Tracheal epithelial cell (primary cell): ENCODE results near the gene MRPL54. TPM values are rescaled to one million over a fixed set of nuclear protein-coding genes. Genes with fewer than 3 reads are reported as not detected.

ENCODE experiments used
- total RNA-seq: library from RNA; depleted of rRNA; stranded (reverse); fragments of >200 nt; gene quantifications from 2 replicates; pipeline ENCODE4 v1.2.1, GENCODE V29; 2014

Gene MRPL54
- total RNA-seq = 47.7 and 64.8 TPM in 2 replicates

DNA sequence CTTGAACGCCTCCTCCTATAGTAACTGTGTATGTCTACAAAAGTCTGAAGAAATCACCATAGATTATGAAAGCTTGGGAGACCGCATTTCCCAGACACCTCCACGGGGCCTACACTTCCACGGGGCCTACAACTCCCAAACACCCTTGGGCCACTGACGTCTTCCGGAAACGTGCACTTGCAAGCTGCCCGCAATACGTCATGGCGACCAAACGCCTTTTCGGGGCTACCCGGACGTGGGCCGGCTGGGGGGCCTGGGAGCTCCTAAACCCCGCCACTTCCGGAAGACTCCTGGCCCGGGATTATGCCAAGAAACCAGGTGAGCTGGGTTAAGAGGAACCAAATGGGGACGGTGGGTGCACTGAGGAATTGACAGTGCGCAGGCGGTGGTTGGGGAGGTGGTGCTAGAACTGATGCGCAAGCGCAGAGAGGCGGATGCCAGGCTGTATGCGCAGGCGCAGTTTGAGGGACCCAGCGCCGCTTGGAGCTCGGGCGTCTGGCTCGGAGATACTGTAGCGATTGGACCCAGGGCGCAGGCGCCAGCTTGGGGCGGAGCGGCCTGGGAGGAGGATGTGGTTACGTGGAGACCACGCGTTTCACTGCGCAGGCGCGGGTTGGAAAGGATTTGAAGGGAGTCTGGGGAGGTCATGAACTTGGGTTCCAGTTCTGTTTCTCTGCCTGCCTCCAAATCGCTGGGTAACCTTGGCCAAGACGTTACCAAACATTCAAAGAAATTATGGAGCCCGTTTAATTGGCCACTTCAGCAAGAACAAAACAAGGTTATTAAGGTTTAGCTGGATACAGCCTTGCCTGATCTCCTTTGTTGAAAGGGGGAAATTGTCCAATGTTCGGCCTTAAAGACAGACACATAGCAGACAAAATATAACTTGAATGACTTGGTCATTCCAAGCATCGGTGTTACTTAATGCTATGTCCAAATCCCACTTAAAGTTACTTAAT lies at the start of gene MRPL54:
TSS of gene MRPL54 (plus strand) at position 182 of the 959 bp plus-strand sequence. CDS start at position 201, 19 bp downstream.

DNA sequence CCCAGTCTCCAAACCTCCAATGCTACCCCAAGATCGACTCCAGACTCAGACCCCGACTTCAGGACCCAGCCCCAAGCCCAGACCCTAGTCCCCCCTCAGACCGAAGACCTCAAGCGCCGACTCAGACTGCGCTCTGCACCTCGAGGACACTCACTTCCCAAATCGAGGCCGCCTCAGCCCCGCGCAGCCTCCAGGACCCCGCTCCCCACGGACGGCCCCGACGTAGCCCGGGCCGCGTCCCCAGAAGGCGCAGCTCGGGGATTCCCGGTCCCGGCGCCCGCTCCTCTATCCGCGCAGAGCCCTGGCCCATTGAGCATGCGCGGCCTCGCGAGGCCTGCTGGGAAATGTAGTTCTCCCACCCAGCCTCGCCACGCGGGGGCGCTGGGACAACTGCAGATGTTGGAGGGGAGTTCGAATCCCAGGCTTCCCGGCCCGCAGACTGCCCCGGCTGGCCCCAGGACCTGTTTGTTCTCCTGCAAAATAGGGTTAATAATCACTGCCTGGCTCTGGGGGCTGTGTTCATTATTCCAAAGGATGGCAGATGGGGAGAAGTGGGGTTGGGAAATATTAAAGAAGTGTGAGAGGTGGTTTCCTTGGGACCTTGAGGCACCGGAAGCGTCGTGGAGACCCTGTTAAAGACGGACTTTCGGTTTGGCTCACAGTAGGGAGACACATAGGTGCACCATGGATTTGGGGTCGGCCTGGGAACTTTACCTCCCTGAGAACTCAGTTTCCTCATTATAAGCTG lies 926 bp upstream of the MRPL54 start, which contains the start of gene APBA3:
TSS of gene APBA3 (minus strand) at position 311 of the 748 bp plus-strand sequence. CDS start 1,428 bp downstream, outside the sequence.

DNA sequence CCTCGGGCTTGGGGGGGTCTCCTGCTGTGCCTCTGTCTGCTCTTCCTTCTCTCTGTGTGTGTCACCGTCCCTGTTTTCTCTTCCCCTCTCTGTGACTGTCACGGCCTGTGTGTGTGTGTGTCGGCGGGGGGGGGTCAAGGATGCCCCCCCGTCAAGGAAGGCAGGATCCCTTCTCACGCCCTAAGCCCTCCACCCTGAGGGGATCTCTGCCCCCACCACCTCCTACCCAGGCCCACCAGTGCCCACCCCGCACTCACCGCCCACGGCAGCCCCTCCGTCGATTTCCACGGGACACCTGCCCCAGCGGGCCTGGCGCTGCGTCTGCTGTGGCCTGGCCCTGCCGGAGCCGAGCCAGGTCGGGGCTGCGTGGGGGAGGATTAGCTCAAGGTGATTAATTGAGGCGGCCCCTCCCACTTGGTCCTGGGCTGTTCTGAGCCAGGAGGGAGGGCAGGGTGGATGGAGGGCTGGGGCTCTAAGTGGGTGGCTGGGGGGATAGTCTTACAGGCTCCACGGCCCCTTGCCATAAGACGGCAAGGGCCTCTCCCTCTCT lies 9.5 kb downstream of the MRPL54 start, which contains the start of gene RAX2:
TSS of gene RAX2 (minus strand) at position 323 of the 550 bp plus-strand sequence. CDS start 486 bp downstream, outside the sequence.

DNA sequence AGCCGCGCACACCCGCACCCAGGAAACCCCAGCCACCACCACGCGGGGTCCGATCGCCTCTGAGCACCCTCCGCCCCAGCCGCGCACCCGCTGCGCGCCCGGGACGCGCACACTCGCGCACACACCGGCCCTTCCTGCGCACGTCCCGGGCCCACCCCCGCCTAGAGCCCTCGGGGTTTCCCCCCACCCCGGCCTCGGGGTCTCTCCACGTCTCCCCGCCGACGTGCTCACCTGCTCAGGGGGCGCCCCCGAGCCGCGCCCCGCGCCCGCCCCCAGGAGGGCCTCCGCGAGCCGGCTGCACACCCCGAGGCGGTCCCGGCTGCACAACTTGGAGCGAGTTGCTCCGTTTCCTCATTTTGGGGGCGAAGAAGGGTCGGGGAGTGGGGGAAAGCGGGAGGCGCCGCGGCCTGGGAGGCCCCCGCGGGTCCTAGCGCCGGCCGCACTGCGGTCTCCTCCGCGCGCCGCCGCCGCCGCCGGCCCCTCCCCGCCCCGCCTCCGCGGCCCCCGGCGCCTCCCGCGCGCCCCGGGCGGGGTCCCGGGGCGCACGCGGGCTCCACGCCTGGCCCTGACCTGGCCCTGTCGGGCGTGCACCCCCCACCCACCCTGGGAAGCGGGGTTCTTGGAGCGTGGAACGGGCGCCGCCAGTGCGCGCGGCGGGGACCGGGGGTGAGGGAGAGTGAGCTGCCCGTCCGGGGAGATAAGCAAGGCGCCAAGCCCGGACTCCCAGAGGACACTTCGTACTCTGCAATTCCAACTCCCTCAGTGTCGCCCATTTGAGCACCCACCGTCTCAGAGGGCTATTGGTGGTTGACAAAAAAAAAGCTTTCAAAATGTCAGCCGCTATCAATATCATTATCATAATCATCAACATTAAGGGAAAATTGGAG lies 23.7 kb downstream of the MRPL54 start, which contains the start of gene MATK:
TSS of gene MATK (minus strand) at position 444 of the 887 bp plus-strand sequence. CDS start 1,246 bp downstream, outside the sequence.

Other genes with a start within 250 kb of the MRPL54 start
- gene TEKTIP1, start 223.5 kb upstream of the MRPL54 start, total RNA-seq = not detected in 2 replicates
- 75.5 and 204 TPM in 2 replicates for gene MFSD12, start 205.1 kb upstream of the MRPL54 start, total RNA-seq
- 51.8 and 87.7 TPM in 2 replicates for gene HMG20B, start 189.7 kb upstream of the MRPL54 start, total RNA-seq
- not detected in 2 replicates for gene GIPC3, start 177.2 kb upstream of the MRPL54 start, total RNA-seq
- 0.24 TPM in 1 of 2 replicates, not detected in the other for gene TBXA2R, start 155.8 kb upstream of the MRPL54 start, total RNA-seq
- 29.0 and 29.6 TPM in 2 replicates for gene CACTIN, start 135.9 kb upstream of the MRPL54 start, total RNA-seq
- gene PIP5K1C, start 62.2 kb upstream of the MRPL54 start, total RNA-seq = 7.2 and 10.8 TPM in 2 replicates
- gene TJP3, start 54.3 kb upstream of the MRPL54 start, total RNA-seq = 2.3 and 5.1 TPM in 2 replicates
- 31.1 and 33.5 TPM in 2 replicates for gene APBA3, start 990 bp upstream of the MRPL54 start, total RNA-seq
- under 0.01 TPM in 1 of 2 replicates, not detected in the other for gene RAX2, start 9.5 kb downstream of the MRPL54 start, total RNA-seq
- gene MATK, start 23.7 kb downstream of the MRPL54 start, total RNA-seq = 1.7 TPM in 1 of 2 replicates, not detected in the other
- gene ZFR2, start 106.4 kb downstream of the MRPL54 start, total RNA-seq = not detected in 2 replicates
- not detected in 2 replicates for gene ATCAY, start 118.0 kb downstream of the MRPL54 start, total RNA-seq
- gene NMRK2, start 170.4 kb downstream of the MRPL54 start, total RNA-seq = not detected in 2 replicates
- 60.1 and 153 TPM in 2 replicates for gene DAPK3, start 208.4 kb downstream of the MRPL54 start, total RNA-seq
- 3,484 and 4,939 TPM in 2 replicates for gene EEF2, start 222.8 kb downstream of the MRPL54 start, total RNA-seq
- gene PIAS4, start 245.1 kb downstream of the MRPL54 start, total RNA-seq = 12.8 and 18.3 TPM in 2 replicates